ENCODE measurements around the gene AGBL1. TPM values are rescaled to one million over a fixed set of nuclear protein-coding genes. Genes with fewer than 3 reads are reported as not detected.

The AGBL1 gene
- total RNA-seq, 1 experiment from 2014 or later = not detected

DNA sequence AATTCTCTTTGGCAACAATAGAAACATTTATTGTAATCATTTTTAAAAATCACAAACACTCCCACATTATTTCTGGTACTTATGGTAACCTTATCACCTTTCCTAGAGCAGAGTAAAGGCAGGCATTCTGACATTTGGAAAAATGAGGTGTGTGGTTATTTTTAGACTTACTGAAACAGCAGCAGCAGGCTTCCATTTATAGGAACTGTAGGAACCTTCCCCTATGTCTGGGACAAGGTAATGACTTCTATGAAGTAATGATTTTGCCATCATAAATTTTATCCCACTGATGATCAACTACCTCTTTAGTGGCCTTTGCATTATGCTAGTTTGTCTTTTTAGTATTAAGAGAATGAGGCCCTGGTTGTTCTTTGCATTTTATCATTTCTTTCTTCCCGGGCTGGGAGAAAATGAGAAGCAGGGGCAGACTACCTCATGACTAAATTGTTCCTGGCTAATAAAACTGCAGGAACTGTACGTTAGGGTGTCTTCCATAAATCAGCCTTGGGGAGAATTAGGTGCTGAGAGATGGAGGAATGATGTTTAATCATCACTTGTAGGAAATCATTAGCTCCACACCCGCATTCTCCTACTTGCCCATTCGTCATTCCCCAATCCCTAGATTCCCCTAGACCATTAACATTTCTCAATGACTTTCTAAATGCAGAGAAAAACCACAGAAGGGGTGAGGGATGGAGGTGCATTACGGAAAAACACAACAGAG, 680.3 kb downstream of the AGBL1 start:
- BruUV-seq (replicated peaks) = no TSS peak
- Histone ChIP-seq H2AFZ (no peak overlapping the region), H4K20me1 (ENCODE audit: insufficient read depth) (no peaks in the 10 kb centered on the region), H3K79me2 (ENCODE audit: low read depth) (no peaks in the 10 kb centered on the region), H3K27me3 (ENCODE audit: insufficient read depth, low read depth) (no peaks in the 10 kb centered on the region), H3K4me1 (replicated peaks; ENCODE audit: insufficient read depth) (no peaks in the 10 kb centered on the region), H3K27ac (no peak overlapping the region), H3K9me3 (ENCODE audit: insufficient read depth, low read depth) (no peaks in the 10 kb centered on the region), H3K4me2 (no peak overlapping the region), H3K36me3 (ENCODE audit: low read depth) (no peaks in the 10 kb centered on the region), H3K4me3 (no peak overlapping the region), H3F3A (ENCODE audit: insufficient read depth, low read depth) (no peaks in the 10 kb centered on the region), H3K9me2 (ENCODE audit: insufficient read depth) (no peaks in the 10 kb centered on the region)
- intact Hi-C loops (cut with micrococcal nuclease; ENCODE audit: unreplicated experiment) = no loop called here
- DNase-seq = no peak
- TF ChIP-seq EZH2 (IDR thresholded peaks at IDR 0.05; ENCODE audit: low read depth) = no peak
- TF ChIP-seq, protein P1, sequence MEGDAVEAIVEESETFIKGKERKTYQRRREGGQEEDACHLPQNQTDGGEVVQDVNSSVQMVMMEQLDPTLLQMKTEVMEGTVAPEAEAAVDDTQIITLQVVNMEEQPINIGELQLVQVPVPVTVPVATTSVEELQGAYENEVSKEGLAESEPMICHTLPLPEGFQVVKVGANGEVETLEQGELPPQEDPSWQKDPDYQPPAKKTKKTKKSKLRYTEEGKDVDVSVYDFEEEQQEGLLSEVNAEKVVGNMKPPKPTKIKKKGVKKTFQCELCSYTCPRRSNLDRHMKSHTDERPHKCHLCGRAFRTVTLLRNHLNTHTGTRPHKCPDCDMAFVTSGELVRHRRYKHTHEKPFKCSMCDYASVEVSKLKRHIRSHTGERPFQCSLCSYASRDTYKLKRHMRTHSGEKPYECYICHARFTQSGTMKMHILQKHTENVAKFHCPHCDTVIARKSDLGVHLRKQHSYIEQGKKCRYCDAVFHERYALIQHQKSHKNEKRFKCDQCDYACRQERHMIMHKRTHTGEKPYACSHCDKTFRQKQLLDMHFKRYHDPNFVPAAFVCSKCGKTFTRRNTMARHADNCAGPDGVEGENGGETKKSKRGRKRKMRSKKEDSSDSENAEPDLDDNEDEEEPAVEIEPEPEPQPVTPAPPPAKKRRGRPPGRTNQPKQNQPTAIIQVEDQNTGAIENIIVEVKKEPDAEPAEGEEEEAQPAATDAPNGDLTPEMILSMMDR (conservative IDR thresholded peaks at IDR 0.05) = no peak
- ChIA-PET POLR2A (ENCODE audit: unreplicated experiment) (no interaction called here), CTCF (no interaction called here)

DNA sequence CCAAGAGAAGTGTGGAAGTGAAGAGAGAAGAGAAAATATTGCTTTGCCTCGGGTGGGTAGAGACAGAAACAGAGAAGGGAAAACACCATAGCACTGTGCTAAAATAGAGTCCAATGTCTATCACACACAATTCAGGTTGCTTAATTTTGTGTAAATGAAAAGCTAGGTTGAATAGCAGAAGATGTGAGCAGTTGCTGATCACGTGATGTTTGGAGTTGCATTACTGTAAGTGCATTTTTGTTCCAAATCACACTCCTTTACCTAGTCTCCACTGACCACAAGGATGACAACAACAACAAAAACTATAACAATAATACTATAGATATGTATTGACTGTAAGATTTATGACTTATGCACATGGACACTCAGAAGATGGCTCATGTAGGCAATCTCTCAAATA, 683.2 kb downstream of the AGBL1 start:
- BruUV-seq (replicated peaks) = no TSS peak
- ChIA-PET POLR2A (ENCODE audit: unreplicated experiment) (no interaction called here), CTCF (no interaction called here)
- intact Hi-C loops (cut with micrococcal nuclease; ENCODE audit: unreplicated experiment) = no loop called here
- TF ChIP-seq EZH2 (IDR thresholded peaks at IDR 0.05; ENCODE audit: low read depth) = no peak
- TF ChIP-seq, protein P1 (conservative IDR thresholded peaks at IDR 0.05) = no peak
- H3K4me2 ChIP-seq = no peak overlapping the region
- no peaks in the 10 kb centered on the region for H3F3A ChIP-seq (ENCODE audit: insufficient read depth, low read depth)
- no peaks in the 10 kb centered on the region for H3K36me3 ChIP-seq (ENCODE audit: low read depth)
- H2AFZ ChIP-seq = no peak overlapping the region
- no peak for DNase-seq
- H3K4me1 ChIP-seq (replicated peaks; ENCODE audit: insufficient read depth) = no peaks in the 10 kb centered on the region
- H3K4me3 ChIP-seq = no peak overlapping the region
- H3K79me2 ChIP-seq (ENCODE audit: low read depth) = no peaks in the 10 kb centered on the region
- H4K20me1 ChIP-seq (ENCODE audit: insufficient read depth) = peaks cover 5% of the 10 kb centered on the region; the same call in 1 of the 2 replicates
- no peaks in the 10 kb centered on the region for H3K9me3 ChIP-seq (ENCODE audit: insufficient read depth, low read depth)
- H3K27me3 ChIP-seq (ENCODE audit: insufficient read depth, low read depth) = no peaks in the 10 kb centered on the region
- no peak overlapping the region for H3K27ac ChIP-seq
- H3K9me2 ChIP-seq (ENCODE audit: insufficient read depth) = no peaks in the 10 kb centered on the region

DNA sequence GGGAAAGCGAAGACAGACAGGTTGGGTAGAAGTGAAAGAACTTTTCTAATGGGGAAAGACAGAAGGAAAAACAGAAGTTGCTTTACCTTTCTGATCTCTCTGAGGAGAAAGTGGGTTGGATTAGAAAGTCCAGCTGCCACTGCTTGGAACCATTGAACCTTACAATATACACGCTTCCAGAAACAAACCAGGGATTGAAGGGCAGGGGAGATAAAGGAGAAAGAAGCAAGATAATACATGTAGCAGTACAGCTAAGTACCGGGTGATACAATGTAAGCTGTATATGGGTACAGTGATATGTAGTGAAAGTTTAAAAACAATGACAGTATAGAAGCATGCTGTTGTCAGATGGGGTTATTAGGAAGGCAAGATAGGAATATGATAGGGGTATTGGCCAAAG, 684.4 kb downstream of the AGBL1 start:
- no peaks in the 10 kb centered on the region for H3K4me1 ChIP-seq (replicated peaks; ENCODE audit: insufficient read depth)
- POLR2A ChIA-PET (ENCODE audit: unreplicated experiment) = no interaction called here
- H3K27ac ChIP-seq = no peak overlapping the region
- CTCF ChIA-PET = no interaction called here
- H3K4me2 ChIP-seq = no peak overlapping the region
- TF ChIP-seq, protein P1 (conservative IDR thresholded peaks at IDR 0.05) = no peak
- no peak for TF ChIP-seq EZH2 (IDR thresholded peaks at IDR 0.05; ENCODE audit: low read depth)
- no peaks in the 10 kb centered on the region for H3K36me3 ChIP-seq (ENCODE audit: low read depth)
- no peak overlapping the region for H3K4me3 ChIP-seq
- H3K27me3 ChIP-seq (ENCODE audit: insufficient read depth, low read depth) = no peaks in the 10 kb centered on the region
- H2AFZ ChIP-seq = no peak overlapping the region
- no peaks in the 10 kb centered on the region for H3K9me2 ChIP-seq (ENCODE audit: insufficient read depth)
- no peak for DNase-seq
- H3K79me2 ChIP-seq (ENCODE audit: low read depth) = no peaks in the 10 kb centered on the region
- intact Hi-C loops (cut with micrococcal nuclease; ENCODE audit: unreplicated experiment) = no loop called here
- BruUV-seq (replicated peaks) = no TSS peak
- H3F3A ChIP-seq (ENCODE audit: insufficient read depth, low read depth) = no peaks in the 10 kb centered on the region
- no peaks in the 10 kb centered on the region for H3K9me3 ChIP-seq (ENCODE audit: insufficient read depth, low read depth)
- H4K20me1 ChIP-seq (ENCODE audit: insufficient read depth) = peaks cover 5% of the 10 kb centered on the region; the same call in 1 of the 2 replicates

Data from PC-9 (cell line).